HUES6 (cell line): Measurements from ENCODE around the gene CEP97.
"Not testable (repeated sequence)": the region's sequence is repeated elsewhere in the genome, so short reads cannot be mapped to it uniquely, and the experiment has no call there.

Experiments
- H3K27ac ChIP-seq: 2 replicates; pipeline ENCODE4 v1.7.0; 2013; ENCODE audit warnings: low read depth, mild to moderate bottlenecking, low read length, inconsistent platforms
- H3K27me3 ChIP-seq: 2 replicates; pipeline ENCODE4 v1.6.1; 2013; ENCODE audit warnings: low read length; ENCODE audit not compliant: control insufficient read depth, insufficient read depth
- H3K36me3 ChIP-seq: 2 replicates; pipeline ENCODE4 v1.6.1; 2013; ENCODE audit warnings: low read length; ENCODE audit not compliant: control insufficient read depth, insufficient read depth
- H3K4me1 ChIP-seq: 2 replicates; pipeline ENCODE4 v1.6.1; 2013; ENCODE audit warnings: low read length; ENCODE audit not compliant: control insufficient read depth, insufficient read depth
- H3K4me3 ChIP-seq: 2 replicates; pipeline ENCODE4 v1.5.1; 2013; ENCODE audit warnings: low read depth, low read length
- H3K9ac ChIP-seq: one replicate; pipeline ENCODE4 v1.6.1; 2013; ENCODE audit warnings: mild to moderate bottlenecking, low read length
- H3K9me3 ChIP-seq: 2 replicates; pipeline ENCODE4 v1.6.1; 2013; ENCODE audit warnings: low read depth, low read length; ENCODE audit not compliant: control insufficient read depth, insufficient read depth

CEP97 gene

DNA sequence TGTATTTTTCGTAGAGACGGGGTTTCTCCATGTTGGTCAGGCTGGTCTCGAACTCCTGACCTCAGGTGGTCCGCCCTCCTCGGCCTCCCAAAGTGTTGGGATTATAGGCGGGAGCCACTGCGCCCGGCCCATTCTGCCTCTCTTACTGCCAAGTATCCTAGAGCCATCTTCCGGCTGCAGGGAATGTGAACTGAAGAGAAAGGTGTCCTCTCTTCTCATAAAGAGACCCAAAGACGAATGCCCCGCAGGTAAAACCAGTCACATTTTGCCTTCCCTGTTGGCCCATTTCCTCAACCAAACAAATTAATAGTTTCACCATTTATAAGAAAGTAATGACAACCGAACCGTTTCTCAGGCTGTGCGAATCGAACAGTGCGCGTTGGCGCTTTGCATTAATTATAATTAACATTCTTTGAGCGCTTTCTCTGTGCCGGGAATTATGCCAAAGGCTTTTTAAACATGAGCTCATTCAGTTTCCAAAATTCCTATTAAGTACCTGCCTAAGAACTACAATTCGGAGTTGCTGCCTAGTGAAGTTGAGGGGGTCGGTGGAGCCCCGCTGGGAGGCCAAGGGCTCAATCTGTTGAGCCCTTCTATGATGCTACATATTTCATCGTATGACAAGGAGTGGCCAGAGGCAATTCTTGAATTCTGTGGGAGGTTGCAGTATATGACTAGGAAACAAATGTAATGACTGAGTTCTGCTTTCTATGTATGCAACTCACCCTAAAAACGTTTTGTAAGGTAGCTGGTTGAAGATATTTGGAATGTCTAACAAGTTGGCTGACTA is 37.1 kb upstream of the CEP97 start:
- H3K4me1 ChIP-seq, result peaks cover 24% of the 10 kb centered on the region
- H3K27me3 ChIP-seq, result no peaks in the 10 kb centered on the region
- H3K4me3 ChIP-seq, result peak overlapping the region; percentile 91
- no peaks in the 10 kb centered on the region for H3K9me3 ChIP-seq
- H3K9ac ChIP-seq, result peak overlapping the region; percentile 56
- H3K27ac ChIP-seq, result peak overlapping the region; percentile 1; the same call in 1 of the 2 replicates
- H3K36me3 ChIP-seq, result peaks cover 39% of the 10 kb centered on the region

DNA sequence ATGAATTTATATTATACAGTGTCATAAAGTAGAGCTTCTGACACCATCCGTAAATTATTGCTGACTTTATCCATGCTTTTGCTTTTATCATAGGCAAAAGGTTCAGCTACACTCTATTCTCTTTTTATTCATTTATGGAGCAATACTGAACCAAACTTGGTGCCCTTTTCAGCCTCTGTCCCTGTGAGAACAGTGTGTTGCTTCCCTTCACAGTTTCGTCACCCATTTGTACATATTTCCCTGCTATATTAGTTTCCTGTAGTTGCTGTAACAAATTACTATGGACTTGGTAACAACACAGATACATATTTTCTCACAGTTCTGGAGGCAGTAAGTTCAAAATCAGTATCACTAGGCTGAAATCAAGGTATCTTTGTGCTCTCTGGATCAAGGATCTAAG is 35.1 kb upstream of the CEP97 start:
- Histone ChIP-seq H3K9ac (peak overlapping the region; percentile 28), H3K27ac (no peak overlapping the region)

DNA sequence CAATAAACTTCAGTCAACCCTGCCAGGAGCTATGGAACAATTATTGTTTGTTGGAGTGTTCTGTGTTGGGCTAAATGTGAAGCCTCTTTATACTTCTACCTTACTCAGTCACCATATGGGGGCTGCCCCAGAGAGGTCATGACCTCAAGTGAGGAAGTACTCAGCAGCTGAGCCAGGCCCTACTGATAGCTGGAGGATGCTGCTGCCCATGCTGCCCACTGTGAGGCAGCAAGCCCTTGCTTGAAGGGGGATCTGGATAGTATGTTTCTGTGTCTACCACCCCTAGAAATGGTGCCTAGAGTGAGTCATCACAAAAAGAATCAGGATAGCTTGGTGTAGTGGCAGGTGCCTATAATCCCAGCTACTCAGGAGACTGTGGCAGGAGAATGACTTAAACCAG is 33.4 kb upstream of the CEP97 start:
- Histone ChIP-seq H3K36me3 (peaks cover 3% of the 10 kb centered on the region), H3K9me3 (no peaks in the 10 kb centered on the region), H3K4me3 (no peak overlapping the region), H3K27me3 (no peaks in the 10 kb centered on the region), H3K4me1 (peaks cover 19% of the 10 kb centered on the region), H3K27ac (no peak overlapping the region), H3K9ac (no peak overlapping the region)

More for the DNA sequence above, 35.1 kb upstream of the CEP97 start:
- Histone ChIP-seq H3K9me3 (no peaks in the 10 kb centered on the region), H3K4me1 (peaks cover 24% of the 10 kb centered on the region), H3K27me3 (no peaks in the 10 kb centered on the region), H3K36me3 (peaks cover 20% of the 10 kb centered on the region), H3K4me3 (no peak overlapping the region)

DNA sequence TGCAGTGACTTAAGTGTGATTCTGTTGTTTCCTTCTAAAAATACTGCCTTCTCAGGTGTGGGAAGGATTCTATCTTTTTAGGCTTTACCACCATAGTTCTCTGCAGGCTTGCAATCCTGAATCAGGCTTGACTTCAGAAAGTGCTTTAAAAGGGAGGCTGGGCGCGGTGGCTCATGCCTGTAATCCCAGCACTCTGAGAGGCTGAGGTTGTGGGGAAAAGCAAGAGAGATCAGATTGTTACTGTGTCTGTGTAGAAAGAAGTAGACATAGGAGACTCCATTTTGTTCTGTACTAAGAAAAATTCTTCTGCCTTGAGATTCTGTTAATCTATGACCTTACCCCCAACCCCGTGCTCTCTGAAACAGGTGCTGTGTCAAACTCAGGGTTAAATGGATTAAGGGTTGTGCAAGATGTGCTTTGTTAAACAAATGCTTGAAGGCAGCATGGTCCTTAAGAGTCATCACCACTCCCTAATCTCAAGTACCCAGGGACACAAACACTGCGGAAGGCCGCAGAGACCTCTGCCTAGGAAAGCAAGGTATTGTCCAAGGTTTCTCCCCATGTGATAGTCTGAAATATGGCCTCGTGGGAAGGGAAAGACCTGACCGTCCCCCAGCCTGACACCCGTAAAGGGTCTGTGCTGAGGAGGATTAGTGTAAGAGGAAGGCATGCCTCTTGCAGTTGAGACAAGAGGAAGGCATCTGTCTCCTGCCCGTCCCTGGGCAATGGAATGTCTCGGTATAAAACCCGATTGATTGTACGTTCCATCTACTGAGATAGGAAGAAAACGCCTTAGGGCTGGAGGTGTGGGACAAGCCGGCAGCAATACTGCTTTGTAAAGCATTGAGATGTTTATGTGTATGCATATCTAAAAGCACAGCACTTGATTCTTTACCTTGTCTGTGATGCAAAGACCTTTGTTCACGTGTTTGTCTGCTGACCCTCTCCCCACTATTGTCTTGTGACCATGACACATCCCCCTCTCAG is 32.4 kb upstream of the CEP97 start:
- H3K27me3 ChIP-seq, H3K36me3 ChIP-seq, H3K9me3 ChIP-seq: not testable (repeated sequence)
- Histone ChIP-seq H3K4me3 (peak overlapping the region; percentile 31), H3K4me1 (peaks cover 19% of the 10 kb centered on the region), H3K27ac (peak overlapping the region; percentile 59; the same call in 1 of the 2 replicates), H3K9ac (peak overlapping the region; percentile 77)

DNA sequence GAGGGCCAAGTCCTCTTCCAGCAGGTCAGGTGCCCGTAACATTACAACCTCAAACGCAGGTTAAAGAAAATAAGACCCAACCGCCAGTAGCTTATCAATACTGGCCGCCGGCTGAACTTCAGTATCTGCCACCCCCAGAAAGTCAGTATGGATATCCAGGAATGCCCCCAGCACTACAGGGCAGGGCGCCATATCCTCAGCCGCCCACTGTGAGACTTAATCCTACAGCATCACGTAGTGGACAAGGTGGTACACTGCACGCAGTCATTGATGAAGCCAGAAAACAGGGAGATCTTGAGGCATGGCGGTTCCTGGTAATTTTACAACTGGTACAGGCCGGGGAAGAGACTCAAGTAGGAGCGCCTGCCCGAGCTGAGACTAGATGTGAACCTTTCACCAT is 30.9 kb upstream of the CEP97 start:
- H3K4me1 ChIP-seq, result peaks cover 14% of the 10 kb centered on the region
- H3K9ac ChIP-seq, result peak overlapping the region; percentile 77
- H3K4me3 ChIP-seq, result peak overlapping the region; percentile 52
- H3K27ac ChIP-seq, result peak overlapping the region; percentile 71; the same call in 1 of the 2 replicates
- H3K36me3 ChIP-seq, H3K27me3 ChIP-seq, H3K9me3 ChIP-seq: not testable (repeated sequence)

DNA sequence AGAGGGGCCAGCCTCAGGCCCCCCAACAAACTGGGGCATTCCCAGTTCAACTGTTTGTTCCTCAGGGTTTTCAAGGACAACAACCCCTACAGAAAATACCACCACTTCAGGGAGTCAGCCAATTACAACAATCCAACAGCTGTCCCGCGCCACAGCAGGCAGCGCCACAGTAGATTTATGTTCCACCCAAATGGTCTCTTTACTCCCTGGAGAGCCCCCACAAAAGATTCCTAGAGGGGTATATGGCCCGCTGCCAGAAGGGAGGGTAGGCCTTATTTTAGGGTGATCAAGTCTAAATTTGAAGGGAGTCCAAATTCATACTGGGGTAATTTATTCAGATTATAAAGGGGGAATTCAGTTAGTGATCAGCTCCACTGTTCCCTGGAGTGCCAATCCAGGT is 29.6 kb upstream of the CEP97 start:
- not testable (repeated sequence) for H3K9me3 ChIP-seq, H3K27ac ChIP-seq, H3K36me3 ChIP-seq, H3K27me3 ChIP-seq, H3K4me3 ChIP-seq
- H3K4me1 ChIP-seq, result peaks cover 14% of the 10 kb centered on the region
- peak overlapping the region; percentile 19 for H3K9ac ChIP-seq

DNA sequence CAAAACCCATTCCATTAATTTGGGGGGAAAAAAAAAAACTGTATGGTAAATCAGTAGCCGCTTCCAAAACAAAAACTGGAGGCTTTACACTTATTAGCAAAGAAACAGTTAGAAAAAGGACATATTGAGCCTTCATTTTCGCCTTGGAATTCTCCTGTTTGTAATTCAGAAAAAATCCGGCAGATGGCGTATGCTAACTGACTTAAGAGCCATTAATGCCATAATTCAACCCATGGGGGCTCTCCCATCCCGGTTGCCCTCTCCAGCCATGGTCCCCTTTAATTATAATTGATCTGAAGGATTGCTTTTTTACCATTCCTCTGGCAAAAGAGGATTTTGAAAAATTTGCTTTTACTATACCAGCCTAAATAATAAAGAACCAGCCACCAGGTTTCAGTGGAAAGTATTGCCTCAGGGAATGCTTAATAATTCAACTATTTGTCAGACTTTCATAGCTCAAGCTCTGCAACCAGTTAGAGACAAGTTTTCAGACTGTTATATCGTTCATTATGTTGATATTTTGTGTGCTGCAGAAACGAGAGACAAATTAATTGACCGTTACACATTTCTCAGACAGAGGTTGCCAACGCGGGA is 28.5 kb upstream of the CEP97 start:
- H3K27ac ChIP-seq, result no peak overlapping the region
- no peak overlapping the region for H3K9ac ChIP-seq
- no peaks in the 10 kb centered on the region for H3K9me3 ChIP-seq
- H3K4me3 ChIP-seq, result no peak overlapping the region
- H3K36me3 ChIP-seq, result no peaks in the 10 kb centered on the region
- H3K4me1 ChIP-seq, result peaks cover 9% of the 10 kb centered on the region
- H3K27me3 ChIP-seq, result no peaks in the 10 kb centered on the region

DNA sequence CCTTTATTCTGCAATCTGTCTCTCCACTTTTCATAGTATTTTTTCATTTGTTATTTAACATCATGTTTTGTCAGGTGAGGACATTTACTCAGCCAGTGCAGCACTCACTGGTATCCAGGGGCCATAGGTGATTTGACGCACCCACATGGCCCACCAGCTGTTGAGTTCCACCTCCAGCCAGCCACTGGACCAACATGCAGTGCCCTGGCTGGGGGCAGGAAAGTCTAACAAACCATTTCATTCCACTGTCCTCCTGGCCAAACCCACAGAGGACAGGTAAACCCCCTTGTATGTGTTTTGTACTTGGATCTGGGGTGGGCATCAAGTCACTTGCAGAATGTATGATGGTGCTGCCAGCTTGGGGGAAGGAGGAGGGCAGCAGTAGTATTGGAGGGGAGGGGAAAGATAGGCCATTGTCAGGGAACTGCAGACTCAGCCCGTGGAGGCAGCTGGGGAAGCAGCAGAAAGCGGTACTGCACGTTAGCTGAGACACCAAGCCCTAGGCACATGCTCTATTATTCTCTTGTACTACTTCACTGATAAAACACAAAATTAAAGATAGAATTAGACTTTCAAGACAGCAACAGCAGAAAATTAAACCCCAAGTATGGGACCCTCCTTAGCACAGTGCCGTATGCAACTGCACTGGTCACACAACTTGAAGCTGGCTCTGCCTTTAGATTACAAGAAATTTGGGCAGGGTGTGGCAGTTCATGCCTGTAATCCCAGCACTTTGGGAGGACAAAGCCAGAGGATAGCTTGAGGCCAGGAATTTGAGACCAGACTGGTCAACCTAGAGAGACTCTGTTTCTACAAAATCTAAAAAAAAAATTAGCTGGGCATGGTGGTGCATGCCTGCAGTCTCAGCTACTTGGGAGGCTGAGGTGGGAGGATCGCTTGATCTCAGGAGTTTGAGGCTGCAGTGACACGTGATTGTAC is 22.4 kb upstream of the CEP97 start:
- no peak overlapping the region for H3K4me3 ChIP-seq
- no peak overlapping the region for H3K27ac ChIP-seq
- peaks cover 3% of the 10 kb centered on the region; the same call in 1 of the 2 replicates for H3K36me3 ChIP-seq
- H3K9me3 ChIP-seq, result no peaks in the 10 kb centered on the region
- H3K27me3 ChIP-seq, result no peaks in the 10 kb centered on the region
- no peak overlapping the region for H3K9ac ChIP-seq
- peaks cover 7% of the 10 kb centered on the region; the same call in 1 of the 2 replicates for H3K4me1 ChIP-seq

DNA sequence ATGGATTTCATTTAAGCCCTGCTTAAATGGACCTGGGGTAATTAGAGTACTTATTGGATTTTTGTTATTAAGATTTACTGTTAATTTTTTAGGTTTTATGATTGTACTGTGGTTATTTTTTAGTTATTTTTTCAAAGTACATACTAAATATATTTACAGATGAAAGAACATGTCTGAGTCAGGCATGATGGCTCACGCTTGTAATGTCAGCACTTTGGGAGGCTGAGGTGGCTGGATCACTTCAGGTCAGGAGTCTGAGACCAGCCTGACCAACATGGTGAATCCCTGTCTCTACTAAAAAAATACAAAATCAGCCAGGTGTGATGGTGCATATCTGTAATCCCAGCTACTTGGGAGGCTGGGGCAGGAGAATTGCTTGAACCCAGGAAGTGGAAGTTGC is 21.7 kb upstream of the CEP97 start:
- Histone ChIP-seq H3K4me3 (no peak overlapping the region), H3K4me1 (peaks cover 7% of the 10 kb centered on the region; the same call in 1 of the 2 replicates), H3K9ac (no peak overlapping the region), H3K36me3 (peaks cover 3% of the 10 kb centered on the region; the same call in 1 of the 2 replicates), H3K9me3 (no peaks in the 10 kb centered on the region), H3K27me3 (no peaks in the 10 kb centered on the region), H3K27ac (no peak overlapping the region)

DNA sequence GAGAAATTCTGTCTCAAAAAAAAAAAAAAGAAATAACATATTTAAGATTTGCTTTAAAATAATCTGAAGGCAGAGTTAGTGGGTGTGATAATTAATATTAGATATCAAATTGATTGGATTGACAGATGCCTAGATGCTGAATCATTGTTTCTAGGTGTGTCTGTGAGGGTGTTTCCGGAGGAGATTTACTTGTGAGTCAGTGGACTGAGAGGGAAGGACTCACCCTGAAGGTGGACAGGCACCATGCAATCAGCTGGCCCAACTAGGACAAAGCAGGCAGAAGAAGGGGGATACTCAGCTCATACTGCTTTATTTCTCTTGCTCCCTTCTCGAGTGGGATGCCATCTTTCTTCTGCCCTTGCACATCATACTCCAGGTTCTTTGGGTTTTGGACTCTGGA is 21.2 kb upstream of the CEP97 start:
- Histone ChIP-seq H3K9me3 (no peaks in the 10 kb centered on the region), H3K36me3 (peaks cover 3% of the 10 kb centered on the region; the same call in 1 of the 2 replicates), H3K27me3 (no peaks in the 10 kb centered on the region), H3K4me3 (no peak overlapping the region), H3K4me1 (peaks cover 7% of the 10 kb centered on the region; the same call in 1 of the 2 replicates), H3K9ac (no peak overlapping the region), H3K27ac (no peak overlapping the region)
